NCI-H524 (cell line): ENCODE data around the gene PMFBP1.

ENCODE experiments used
- DNase-seq, 2 experiments: peaks; one replicate each; lab custom pipeline; 2025; lab: John Stamatoyannopoulos, UW

The PMFBP1 gene

DNA sequence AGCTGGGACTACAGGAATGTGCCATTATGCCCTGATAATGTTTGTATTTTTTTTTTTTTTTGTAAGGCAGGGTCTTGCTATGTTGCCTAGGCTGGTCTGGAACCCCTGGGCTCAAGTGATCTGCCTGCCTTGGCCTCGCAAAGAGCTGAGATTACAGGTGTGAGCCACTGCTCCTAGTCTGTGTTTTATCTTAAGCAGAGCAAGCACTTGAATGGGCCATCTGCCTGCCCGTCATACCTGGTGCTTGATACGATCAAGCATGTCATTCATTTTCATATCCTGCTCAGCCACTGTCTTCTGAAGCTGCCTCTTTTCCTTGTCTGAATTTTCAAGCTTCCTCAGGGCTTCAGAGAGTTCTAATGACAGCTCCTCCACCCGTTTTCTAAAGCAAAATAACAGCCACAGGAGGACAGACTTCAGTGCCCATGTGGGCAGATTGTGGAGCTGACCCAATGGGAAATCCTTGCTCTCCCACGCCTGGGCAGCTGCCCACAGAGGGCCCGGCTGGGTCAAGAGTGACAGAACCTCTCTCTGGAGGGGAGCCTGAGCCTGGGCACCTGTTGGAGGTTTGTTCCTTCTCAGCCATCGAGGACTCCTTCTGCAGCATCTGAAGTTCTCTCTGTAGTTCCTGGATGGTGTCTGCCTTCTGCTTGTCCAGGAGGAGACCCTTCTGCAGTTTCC lies 41.8 kb downstream of the PMFBP1 start:
- peak in 1 of 2 experiments; percentile 72 for DNase-seq

DNA sequence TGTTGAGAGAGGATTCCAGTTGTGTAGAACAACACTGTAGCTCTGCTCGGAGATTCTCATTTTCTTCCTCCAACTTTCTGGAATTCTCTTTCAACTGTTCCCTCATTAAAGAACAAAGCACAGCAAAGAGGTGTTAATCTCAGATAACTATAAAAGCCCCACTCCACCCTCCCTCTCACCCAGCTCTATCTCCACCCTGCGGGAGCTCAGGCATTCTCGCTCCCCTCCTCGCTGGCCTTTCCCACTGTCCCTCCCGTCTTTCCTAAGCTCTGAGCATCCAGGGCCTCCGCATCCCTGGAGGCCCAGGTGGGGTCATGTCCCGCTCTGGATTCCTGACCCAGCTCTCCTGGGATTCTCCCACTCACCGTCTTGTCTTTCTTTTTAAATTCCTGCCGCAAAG lies 43.3 kb downstream of the PMFBP1 start:
- no peak for DNase-seq

DNA sequence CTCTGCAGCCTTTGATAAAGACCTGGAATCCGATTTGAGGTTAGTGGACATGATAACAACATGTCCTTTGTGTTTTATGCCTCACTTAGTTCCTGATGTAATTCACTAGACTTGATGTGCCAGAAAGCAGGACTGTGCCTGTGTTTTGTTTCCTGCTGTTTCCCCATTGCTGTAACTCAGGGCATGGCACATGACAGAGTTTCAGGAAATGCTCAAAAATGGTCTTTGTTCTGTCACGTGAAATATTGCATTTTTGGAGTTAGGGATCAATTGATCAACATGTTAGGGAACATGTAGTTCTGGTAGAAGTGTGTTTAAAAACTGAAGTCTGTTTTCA lies 45.6 kb downstream of the PMFBP1 start:
- no peak for DNase-seq

DNA sequence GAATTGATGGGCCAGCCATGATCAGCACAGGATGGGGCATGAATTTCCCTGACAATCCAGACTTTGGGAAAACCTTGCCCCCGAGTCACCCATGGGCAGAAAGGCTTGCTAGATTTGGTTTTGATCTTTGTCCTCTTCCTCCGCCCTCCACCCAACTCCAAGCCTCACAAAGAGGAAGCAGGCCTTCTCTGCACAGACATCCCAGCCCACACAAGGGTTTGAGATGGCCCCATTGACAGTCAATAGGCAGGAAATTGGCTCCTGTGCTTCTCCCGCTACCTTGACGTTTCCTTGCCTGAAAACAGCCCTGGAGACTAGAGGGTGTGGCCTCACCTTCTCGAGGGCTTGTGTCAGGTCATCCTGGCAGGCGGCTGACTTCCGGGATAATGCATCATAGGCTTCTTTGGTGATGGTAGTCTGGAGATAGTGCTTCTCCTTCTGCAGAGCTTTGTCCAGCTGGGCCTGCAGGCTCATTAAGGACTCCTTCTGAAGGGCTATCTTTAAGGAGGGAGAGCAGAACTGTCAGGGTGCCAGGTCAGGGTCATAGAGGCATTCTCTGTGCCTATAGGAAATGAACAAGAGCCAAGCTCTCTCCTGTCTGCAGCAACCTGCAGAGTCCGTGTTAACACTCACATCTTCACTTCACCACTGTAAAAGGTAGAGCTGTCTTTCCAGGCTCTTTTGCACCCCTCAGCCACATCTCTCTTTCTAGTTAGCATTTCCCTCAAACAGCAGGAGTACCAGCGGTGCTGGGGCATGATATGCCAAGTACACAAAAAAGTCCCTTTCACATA lies 46.1 kb downstream of the PMFBP1 start:
- DNase-seq: no peak

DNA sequence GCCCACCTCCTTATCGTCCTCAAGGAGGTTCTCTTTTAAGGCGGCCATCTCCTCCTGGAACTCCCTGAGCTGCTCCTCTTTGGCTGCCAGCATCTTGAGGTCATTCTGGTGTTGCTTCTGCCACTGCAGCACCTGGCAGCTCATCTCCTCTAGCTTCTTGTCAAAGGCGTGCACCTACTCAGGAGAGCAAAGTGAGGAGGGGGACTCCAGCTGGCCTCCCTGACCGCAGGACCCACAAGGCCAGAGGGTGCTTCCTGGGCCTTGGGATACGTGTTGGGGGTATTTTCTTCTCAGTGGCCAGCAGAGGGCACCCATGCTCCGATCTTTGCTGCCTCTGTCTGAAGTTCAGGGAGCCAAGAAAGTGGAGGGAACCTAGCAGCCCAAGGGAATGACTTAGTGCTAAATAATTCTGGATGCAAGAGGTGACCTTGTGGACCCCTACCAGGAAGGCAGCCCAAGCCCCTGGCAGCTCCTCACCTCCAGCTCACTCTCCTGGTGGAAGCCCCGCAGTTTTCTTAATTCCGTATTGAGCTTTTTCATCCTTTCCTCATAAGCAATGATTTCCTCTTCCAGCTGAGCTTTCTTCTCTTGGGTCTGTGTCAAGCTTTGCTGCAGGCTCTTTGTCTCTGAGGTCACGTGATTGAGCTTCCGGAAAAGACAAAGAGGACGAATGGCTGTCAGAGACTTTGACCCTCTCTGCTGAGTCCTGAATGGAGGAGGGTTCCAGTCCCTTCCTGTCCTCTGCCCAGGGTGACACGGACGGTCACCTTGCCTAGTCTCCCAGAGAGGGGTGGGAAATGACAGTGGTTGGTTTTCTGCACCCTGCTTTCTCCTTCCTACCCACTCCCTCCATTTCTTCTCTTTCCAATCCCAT lies 47.0 kb downstream of the PMFBP1 start:
- peak; percentile 78 to 80 for DNase-seq

DNA sequence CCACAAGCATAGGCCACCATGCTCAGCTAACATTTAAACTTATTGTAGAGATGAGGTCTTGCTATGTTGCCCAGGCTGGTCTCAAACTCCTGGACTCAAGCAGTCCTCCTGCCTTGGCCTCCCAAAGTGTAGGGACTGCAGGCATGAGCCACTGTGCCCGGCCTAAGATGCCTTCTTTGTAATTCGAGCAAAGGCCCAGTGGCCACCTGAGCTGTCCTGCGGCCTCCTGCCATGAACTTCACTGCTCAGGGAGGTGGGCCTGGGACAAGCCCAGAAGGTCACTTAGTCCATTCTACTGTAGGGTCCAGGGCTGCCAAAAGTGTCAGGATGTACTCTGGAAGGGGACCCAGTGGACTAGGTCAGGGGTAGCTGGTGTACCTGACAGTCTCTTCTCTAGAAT lies 47.8 kb downstream of the PMFBP1 start:
- DNase-seq: no peak

- DNase-seq: no peak
These were observed 48.5 kb downstream of the PMFBP1 start for GRCh38 chr16:72123426-72123825.

- DNase-seq: no peak
These were observed 49.0 kb downstream of the PMFBP1 start for GRCh38 chr16:72122916-72123315.

- no peak for DNase-seq
These were observed 49.6 kb downstream of the PMFBP1 start for GRCh38 chr16:72122308-72122707.

DNA sequence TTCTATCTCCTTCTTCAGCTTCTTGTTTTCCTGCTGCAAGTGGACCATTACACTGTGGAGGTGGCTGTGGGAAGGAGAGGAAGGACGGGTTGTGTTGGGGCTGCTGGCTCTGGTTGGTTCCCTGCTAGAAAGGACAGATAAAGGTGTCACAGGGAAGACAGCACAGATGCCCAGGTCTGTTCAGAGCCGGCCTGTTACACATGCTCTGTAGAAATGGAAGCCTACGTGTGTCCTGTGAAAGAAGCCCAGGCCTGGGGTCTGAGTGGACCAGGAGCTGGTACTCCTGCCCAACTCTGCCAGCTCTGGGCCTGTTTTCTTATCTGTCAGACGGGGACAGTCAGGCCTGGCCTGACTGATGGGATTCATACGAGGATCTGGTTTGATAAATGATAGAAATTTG lies 51.9 kb downstream of the PMFBP1 start:
- no peak for DNase-seq

DNA sequence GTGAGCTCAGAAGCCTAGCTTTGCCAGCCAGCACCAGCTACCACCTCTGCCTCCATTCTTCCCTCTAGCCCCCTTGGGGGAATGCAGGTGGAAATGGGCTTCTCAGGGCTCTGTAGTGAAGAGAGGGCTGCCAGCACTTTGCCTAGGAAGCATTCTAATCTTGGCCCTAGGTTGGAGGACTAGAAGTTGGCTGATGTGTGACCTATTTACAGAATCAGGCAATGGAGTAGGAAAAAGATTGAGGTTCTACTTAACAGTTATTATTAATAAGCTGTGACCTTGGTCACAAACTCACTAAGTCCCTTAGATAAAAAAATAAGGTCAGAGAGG lies 58.4 kb downstream of the PMFBP1 start:
- no peak for DNase-seq

- no peak for DNase-seq
These were observed 58.9 kb downstream of the PMFBP1 start for GRCh38 chr16:72112906-72113615.

- DNase-seq: no peak
These were observed 59.5 kb downstream of the PMFBP1 start for GRCh38 chr16:72112452-72112792.

GRCh38 chr16:72111657-72112451 lies 60.1 kb downstream of the PMFBP1 start:
- no peak for DNase-seq

- DNase-seq: no peak
These were observed 61.0 kb downstream of the PMFBP1 start for GRCh38 chr16:72110662-72111615.

GRCh38 chr16:72109966-72110530 lies 61.9 kb downstream of the PMFBP1 start:
- no peak for DNase-seq

DNA sequence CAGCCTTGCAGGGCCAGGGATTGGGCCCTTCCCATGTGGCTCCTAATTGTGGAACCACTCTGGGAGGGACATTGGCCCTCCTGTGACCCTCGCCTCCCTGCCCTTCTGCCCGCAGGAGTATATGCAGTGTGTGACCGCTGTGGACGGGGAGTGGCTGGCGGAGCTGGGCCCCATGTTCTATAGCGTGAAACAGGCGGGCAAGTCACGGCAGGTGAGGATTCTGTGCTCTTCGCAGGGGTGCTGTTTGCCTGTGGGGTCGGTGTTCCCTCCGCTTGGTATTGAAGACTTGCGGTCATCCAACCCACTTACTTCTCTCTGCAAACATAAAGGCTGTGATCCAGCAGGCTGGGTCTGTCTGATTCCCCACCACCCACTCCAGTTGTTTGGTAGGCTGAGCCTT lies 62.7 kb downstream of the PMFBP1 start:
- DNase-seq: no peak

DNA sequence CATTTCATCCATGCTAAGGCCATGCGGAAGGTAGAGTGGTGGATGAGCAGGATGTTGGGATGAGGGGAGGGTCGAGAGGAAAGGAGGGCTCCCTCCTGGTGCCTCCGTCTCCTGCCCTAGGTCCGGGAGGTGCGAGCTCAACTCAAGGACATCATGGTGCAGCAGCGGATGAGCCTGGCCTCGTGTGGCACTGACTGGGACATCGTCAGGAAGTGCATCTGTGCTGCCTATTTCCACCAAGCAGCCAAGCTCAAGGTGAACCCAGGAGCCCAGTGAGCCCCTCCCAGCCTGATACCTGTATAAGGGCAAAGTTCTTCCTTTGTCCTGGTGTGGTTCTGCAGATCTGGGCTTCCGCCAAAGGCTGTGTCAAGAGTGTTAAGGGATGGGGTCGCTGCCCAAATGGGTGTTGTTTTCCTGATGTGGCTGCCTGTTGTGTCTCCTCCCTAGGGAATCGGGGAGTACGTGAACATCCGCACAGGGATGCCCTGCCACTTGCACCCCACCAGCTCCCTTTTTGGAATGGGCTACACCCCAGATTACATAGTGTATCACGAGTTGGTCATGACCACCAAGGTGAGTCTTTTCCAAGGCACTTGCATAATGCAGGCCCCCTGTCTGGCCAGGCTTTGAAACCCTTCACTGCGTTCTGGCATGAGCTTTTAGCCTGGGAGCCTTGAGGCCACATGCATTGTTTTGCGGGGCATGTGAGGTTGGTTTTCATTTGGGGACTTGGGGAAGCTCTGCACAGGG lies 63.4 kb downstream of the PMFBP1 start:
- no peak for DNase-seq

DNA sequence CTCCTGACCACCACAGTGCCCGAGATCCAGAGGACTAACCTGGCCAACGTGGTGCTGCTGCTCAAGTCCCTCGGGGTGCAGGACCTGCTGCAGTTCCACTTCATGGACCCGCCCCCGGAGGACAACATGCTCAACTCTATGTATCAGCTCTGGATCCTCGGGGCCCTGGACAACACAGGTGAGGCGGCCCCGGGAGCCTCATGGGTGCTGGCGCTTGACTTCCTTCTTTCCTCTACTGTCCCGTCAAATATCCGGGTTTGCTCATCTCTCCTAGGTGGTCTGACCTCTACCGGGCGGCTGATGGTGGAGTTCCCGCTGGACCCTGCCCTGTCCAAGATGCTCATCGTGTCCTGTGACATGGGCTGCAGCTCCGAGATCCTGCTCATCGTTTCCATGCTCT lies 64.6 kb downstream of the PMFBP1 start:
- no peak for DNase-seq
